ENCODE measurements around the gene SUCLA2. TPM values are rescaled to one million over a fixed set of nuclear protein-coding genes. Genes with fewer than 3 reads are reported as not detected.

SUCLA2 gene
- total and polyA plus RNA-seq, 9 of the 15 experiments (the other 6 are each of a cell fraction or from before 2014, with no cell fraction given), result 23.3 to 52.9 (median 35.8) TPM

DNA sequence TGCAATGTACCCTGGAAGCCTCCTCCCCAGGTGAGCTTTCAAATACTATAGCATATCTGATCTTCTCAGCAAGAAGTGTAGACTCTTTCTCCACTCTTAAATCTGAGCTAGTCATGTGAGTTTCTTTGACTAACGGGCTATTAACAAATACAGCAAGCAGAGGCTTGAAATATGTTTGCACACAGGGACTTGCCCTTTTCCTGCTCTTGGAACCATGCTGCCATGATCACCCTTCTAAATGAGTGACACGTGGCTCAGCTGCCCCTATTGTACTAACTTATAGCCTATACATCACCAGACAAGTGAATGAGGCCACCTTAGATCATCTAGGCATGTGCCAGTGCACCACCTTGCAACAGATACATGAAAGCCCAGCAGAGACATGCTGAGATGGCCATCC lies 13.3 kb upstream of the SUCLA2 start:
- H3K4me3 ChIP-seq, result no peak overlapping the region
- H3K9me3 ChIP-seq (replicated peaks; ENCODE audit: control insufficient read depth, insufficient read depth, low read depth, low read length), result no peaks in the 10 kb centered on the region
- intact Hi-C loops (cut with micrococcal nuclease), result no loop called here
- no peaks in the 10 kb centered on the region for H3K36me3 ChIP-seq (ENCODE audit: control insufficient read depth, insufficient read depth, low read length)
- no peak for ATAC-seq
- no peaks in the 10 kb centered on the region for H3K79me2 ChIP-seq (ENCODE audit: control insufficient read depth, insufficient read depth, low read length)
- H3K27ac ChIP-seq (ENCODE audit: extremely low read depth, low read depth, low read length), result no peak overlapping the region
- no peaks in the 10 kb centered on the region for H3K4me1 ChIP-seq (replicated peaks in 1 of 2; ENCODE audit: control insufficient read depth in 2 of 2, insufficient read depth in 2 of 2, low read length in 2 of 2)
- WGBS (ENCODE audit: insufficient coverage, low coverage, missing lambda C conversion rate), result 5% methylated on average over 2 of the region's 2 CpGs
- BruUV-seq (replicated peaks), result no TSS peak
- ChIA-PET CTCF (ENCODE audit: low intra/inter-chr PET ratio) (no interaction called here), POLR2A (no interaction called here)
- no peaks in the 10 kb centered on the region for H3K9me1 ChIP-seq (ENCODE audit: control insufficient read depth, insufficient read depth, low read length)
- H3K4me2 ChIP-seq (ENCODE audit: insufficient read depth, low read length), result no peak overlapping the region
- H3K9ac ChIP-seq (ENCODE audit: insufficient read depth in 1 of 2, low read depth in 2 of 2, low read length in 2 of 2), result no peak overlapping the region
- H2AFZ ChIP-seq (ENCODE audit: low read depth, low read length), result no peak overlapping the region
- no peak for FAIRE-seq
- in situ Hi-C loops (cut with MboI), result no loop called here
- H4K20me1 ChIP-seq (replicated peaks; ENCODE audit: control insufficient read depth, insufficient read depth, low read length), result no peaks in the 10 kb centered on the region
- no peak for DNase-seq (ENCODE audit: extremely low read depth in 1 of 4, low spot score in 3 of 4)
- no peaks in the 10 kb centered on the region for H3K27me3 ChIP-seq (ENCODE audit: control insufficient read depth in 2 of 2, insufficient read depth in 2 of 2, low read length in 2 of 2)
- TF ChIP-seq, protein P1, sequence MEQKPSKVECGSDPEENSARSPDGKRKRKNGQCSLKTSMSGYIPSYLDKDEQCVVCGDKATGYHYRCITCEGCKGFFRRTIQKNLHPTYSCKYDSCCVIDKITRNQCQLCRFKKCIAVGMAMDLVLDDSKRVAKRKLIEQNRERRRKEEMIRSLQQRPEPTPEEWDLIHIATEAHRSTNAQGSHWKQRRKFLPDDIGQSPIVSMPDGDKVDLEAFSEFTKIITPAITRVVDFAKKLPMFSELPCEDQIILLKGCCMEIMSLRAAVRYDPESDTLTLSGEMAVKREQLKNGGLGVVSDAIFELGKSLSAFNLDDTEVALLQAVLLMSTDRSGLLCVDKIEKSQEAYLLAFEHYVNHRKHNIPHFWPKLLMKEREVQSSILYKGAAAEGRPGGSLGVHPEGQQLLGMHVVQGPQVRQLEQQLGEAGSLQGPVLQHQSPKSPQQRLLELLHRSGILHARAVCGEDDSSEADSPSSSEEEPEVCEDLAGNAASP (IDR thresholded peaks at IDR 0.05), result no peak
- TF ChIP-seq ID3 (CRISPR knock-in tag; IDR thresholded peaks at IDR 0.05), result no peak
- TF ChIP-seq ID3 (tag; IDR thresholded peaks at IDR 0.05), result no peak
- no peak for TF ChIP-seq HOXB6 (CRISPR knock-in tag; IDR thresholded peaks at IDR 0.05; ENCODE audit: borderline replicate concordance)
- TF ChIP-seq NFRKB (IDR thresholded peaks at IDR 0.05; ENCODE audit: low read depth), result no peak
- no peak for TF ChIP-seq EZH2 (IDR thresholded peaks at IDR 0.05; ENCODE audit: borderline replicate concordance, low read depth, low read length)
- TF ChIP-seq, protein P2, sequence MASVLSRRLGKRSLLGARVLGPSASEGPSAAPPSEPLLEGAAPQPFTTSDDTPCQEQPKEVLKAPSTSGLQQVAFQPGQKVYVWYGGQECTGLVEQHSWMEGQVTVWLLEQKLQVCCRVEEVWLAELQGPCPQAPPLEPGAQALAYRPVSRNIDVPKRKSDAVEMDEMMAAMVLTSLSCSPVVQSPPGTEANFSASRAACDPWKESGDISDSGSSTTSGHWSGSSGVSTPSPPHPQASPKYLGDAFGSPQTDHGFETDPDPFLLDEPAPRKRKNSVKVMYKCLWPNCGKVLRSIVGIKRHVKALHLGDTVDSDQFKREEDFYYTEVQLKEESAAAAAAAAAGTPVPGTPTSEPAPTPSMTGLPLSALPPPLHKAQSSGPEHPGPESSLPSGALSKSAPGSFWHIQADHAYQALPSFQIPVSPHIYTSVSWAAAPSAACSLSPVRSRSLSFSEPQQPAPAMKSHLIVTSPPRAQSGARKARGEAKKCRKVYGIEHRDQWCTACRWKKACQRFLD (CRISPR knock-in tag; IDR thresholded peaks at IDR 0.05), result no peak
- TF ChIP-seq TCF7 (IDR thresholded peaks at IDR 0.05; ENCODE audit: borderline replicate concordance), result no peak
- TF ChIP-seq, protein P3, sequence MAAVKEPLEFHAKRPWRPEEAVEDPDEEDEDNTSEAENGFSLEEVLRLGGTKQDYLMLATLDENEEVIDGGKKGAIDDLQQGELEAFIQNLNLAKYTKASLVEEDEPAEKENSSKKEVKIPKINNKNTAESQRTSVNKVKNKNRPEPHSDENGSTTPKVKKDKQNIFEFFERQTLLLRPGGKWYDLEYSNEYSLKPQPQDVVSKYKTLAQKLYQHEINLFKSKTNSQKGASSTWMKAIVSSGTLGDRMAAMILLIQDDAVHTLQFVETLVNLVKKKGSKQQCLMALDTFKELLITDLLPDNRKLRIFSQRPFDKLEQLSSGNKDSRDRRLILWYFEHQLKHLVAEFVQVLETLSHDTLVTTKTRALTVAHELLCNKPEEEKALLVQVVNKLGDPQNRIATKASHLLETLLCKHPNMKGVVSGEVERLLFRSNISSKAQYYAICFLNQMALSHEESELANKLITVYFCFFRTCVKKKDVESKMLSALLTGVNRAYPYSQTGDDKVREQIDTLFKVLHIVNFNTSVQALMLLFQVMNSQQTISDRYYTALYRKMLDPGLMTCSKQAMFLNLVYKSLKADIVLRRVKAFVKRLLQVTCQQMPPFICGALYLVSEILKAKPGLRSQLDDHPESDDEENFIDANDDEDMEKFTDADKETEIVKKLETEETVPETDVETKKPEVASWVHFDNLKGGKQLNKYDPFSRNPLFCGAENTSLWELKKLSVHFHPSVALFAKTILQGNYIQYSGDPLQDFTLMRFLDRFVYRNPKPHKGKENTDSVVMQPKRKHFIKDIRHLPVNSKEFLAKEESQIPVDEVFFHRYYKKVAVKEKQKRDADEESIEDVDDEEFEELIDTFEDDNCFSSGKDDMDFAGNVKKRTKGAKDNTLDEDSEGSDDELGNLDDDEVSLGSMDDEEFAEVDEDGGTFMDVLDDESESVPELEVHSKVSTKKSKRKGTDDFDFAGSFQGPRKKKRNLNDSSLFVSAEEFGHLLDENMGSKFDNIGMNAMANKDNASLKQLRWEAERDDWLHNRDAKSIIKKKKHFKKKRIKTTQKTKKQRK (IDR thresholded peaks at IDR 0.05; ENCODE audit: borderline replicate concordance, low read depth, low read length), result no peak
- TF ChIP-seq, protein P4, sequence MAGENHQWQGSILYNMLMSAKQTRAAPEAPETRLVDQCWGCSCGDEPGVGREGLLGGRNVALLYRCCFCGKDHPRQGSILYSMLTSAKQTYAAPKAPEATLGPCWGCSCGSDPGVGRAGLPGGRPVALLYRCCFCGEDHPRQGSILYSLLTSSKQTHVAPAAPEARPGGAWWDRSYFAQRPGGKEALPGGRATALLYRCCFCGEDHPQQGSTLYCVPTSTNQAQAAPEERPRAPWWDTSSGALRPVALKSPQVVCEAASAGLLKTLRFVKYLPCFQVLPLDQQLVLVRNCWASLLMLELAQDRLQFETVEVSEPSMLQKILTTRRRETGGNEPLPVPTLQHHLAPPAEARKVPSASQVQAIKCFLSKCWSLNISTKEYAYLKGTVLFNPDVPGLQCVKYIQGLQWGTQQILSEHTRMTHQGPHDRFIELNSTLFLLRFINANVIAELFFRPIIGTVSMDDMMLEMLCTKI (IDR thresholded peaks at IDR 0.05; ENCODE audit: partially characterized antibody), result no peak
- no peak for TF ChIP-seq ZNF133 (CRISPR knock-in tag; IDR thresholded peaks at IDR 0.05)
- TF ChIP-seq COPS2 (conservative IDR thresholded peaks at IDR 0.05), result no peak
- no peak for TF ChIP-seq USF1 (CRISPR knock-in tag; IDR thresholded peaks at IDR 0.05)

Measured in K562 (cell line).